ENCODE results near the gene B4GALT1.

B4GALT1 gene

GRCh38 chr9:33138768-33139167 is 28.4 kb downstream of the B4GALT1 start:
- no peak overlapping the region for H3K4me3 ChIP-seq (ENCODE audit: low read depth, low read length)
- no peaks in the 10 kb centered on the region for H3K9me3 ChIP-seq
- no peak for TF ChIP-seq CTCF (IDR thresholded peaks at IDR 0.05; ENCODE audit: low read depth, low read length)
- DNase-seq: no peak
- no peaks in the 10 kb centered on the region for H3K27me3 ChIP-seq
- H3K36me3 ChIP-seq: no peaks in the 10 kb centered on the region
- no peaks in the 10 kb centered on the region for H3K4me1 ChIP-seq

GRCh38 chr9:33137781-33138264 is 29.3 kb downstream of the B4GALT1 start:
- Histone ChIP-seq H3K27me3 (no peaks in the 10 kb centered on the region), H3K36me3 (no peaks in the 10 kb centered on the region), H3K4me3 (ENCODE audit: low read depth, low read length) (no peak overlapping the region), H3K4me1 (no peaks in the 10 kb centered on the region; the same call in 1 of the 2 replicates), H3K9me3 (no peaks in the 10 kb centered on the region)
- TF ChIP-seq CTCF (IDR thresholded peaks at IDR 0.05; ENCODE audit: low read depth, low read length): no peak
- DNase-seq: no peak

GRCh38 chr9:33136721-33137670 is 30.1 kb downstream of the B4GALT1 start:
- Histone ChIP-seq H3K9me3 (no peaks in the 10 kb centered on the region), H3K36me3 (no peaks in the 10 kb centered on the region), H3K27me3 (no peaks in the 10 kb centered on the region), H3K4me1 (no peaks in the 10 kb centered on the region; the same call in 1 of the 2 replicates), H3K4me3 (ENCODE audit: low read depth, low read length) (no peak overlapping the region)
- no peak for DNase-seq
- TF ChIP-seq CTCF (IDR thresholded peaks at IDR 0.05; ENCODE audit: low read depth, low read length): no peak

GRCh38 chr9:33135470-33135958 is 31.6 kb downstream of the B4GALT1 start:
- H3K27me3 ChIP-seq: no peaks in the 10 kb centered on the region
- no peaks in the 10 kb centered on the region for H3K9me3 ChIP-seq
- no peak for TF ChIP-seq CTCF (IDR thresholded peaks at IDR 0.05; ENCODE audit: low read depth, low read length)
- H3K4me1 ChIP-seq: no peaks in the 10 kb centered on the region; the same call in 1 of the 2 replicates
- no peaks in the 10 kb centered on the region for H3K36me3 ChIP-seq
- DNase-seq: no peak
- H3K4me3 ChIP-seq (ENCODE audit: low read depth, low read length): no peak overlapping the region

- H3K9me3 ChIP-seq: no peaks in the 10 kb centered on the region
- no peaks in the 10 kb centered on the region; the same call in 1 of the 2 replicates for H3K4me1 ChIP-seq
Measured at GRCh38 chr9:33135031-33135461, 32.1 kb downstream of the B4GALT1 start.

More at GRCh38 chr9:33135031-33135461, 32.1 kb downstream of the B4GALT1 start:
- TF ChIP-seq CTCF (IDR thresholded peaks at IDR 0.05; ENCODE audit: low read depth, low read length): no peak
- Histone ChIP-seq H3K36me3 (no peaks in the 10 kb centered on the region), H3K27me3 (no peaks in the 10 kb centered on the region), H3K4me3 (ENCODE audit: low read depth, low read length) (no peak overlapping the region)
- no peak for DNase-seq

All from BE2C (cell line).